ENCODE results near the gene IL1RAPL2.
"Not testable (repeated sequence)": the region's sequence is repeated elsewhere in the genome, so short reads cannot be mapped to it uniquely, and the experiment has no call there.

IL1RAPL2 gene

GRCh38 chrX:105114554-105115130, 548.6 kb downstream of the IL1RAPL2 start:
- DNase-seq (ENCODE audit: low read depth) = peak; percentile 1
- H3K4me3 ChIP-seq (ENCODE audit: low read depth, low read length) = no peak overlapping the region
- TF ChIP-seq, protein P1, sequence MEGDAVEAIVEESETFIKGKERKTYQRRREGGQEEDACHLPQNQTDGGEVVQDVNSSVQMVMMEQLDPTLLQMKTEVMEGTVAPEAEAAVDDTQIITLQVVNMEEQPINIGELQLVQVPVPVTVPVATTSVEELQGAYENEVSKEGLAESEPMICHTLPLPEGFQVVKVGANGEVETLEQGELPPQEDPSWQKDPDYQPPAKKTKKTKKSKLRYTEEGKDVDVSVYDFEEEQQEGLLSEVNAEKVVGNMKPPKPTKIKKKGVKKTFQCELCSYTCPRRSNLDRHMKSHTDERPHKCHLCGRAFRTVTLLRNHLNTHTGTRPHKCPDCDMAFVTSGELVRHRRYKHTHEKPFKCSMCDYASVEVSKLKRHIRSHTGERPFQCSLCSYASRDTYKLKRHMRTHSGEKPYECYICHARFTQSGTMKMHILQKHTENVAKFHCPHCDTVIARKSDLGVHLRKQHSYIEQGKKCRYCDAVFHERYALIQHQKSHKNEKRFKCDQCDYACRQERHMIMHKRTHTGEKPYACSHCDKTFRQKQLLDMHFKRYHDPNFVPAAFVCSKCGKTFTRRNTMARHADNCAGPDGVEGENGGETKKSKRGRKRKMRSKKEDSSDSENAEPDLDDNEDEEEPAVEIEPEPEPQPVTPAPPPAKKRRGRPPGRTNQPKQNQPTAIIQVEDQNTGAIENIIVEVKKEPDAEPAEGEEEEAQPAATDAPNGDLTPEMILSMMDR (IDR thresholded peaks at IDR 0.05; ENCODE audit: low read depth, low read length, missing control alignments) = no peak
- in situ Hi-C loops (cut with HindIII; ENCODE audit: low sequenced_read_pairs) = no loop called here

- in situ Hi-C loops (cut with HindIII; ENCODE audit: low sequenced_read_pairs); DNase-seq (ENCODE audit: low read depth); H3K4me3 ChIP-seq (ENCODE audit: low read depth, low read length): not testable (repeated sequence)
These were observed 549.8 kb downstream of the IL1RAPL2 start for GRCh38 chrX:105115596-105116320.

DNA sequence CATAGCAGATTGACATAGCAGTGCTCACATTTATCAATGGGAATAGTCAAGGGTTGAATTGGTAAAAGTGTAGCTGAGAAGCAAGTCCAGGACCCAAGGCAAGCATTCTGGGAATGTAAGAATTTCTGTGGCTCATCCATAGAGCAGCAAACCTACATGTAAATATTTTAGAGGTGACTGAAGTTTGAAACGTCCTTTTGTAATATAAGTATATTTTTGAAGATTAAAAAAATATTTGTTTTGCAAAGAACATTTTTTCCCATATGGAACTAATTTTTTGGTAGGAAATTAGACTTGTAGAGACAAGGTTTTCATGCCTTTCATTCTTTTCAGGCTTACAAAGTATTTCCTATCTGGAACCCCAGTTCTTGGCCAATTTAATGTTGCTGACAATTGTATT, 550.5 kb downstream of the IL1RAPL2 start:
- no peak overlapping the region for H3K4me3 ChIP-seq (ENCODE audit: low read depth, low read length)
- in situ Hi-C loops (cut with HindIII; ENCODE audit: low sequenced_read_pairs) = no loop called here
- DNase-seq (ENCODE audit: low read depth) = no peak
- TF ChIP-seq, protein P1 (IDR thresholded peaks at IDR 0.05; ENCODE audit: low read depth, low read length, missing control alignments) = no peak

- in situ Hi-C loops (cut with HindIII; ENCODE audit: low sequenced_read_pairs) = no loop called here
- TF ChIP-seq, protein P1 (IDR thresholded peaks at IDR 0.05; ENCODE audit: low read depth, low read length, missing control alignments) = no peak
- DNase-seq (ENCODE audit: low read depth) = no peak
- H3K4me3 ChIP-seq (ENCODE audit: low read depth, low read length) = no peak overlapping the region
These were observed 551.6 kb downstream of the IL1RAPL2 start for GRCh38 chrX:105117621-105118020.

DNA sequence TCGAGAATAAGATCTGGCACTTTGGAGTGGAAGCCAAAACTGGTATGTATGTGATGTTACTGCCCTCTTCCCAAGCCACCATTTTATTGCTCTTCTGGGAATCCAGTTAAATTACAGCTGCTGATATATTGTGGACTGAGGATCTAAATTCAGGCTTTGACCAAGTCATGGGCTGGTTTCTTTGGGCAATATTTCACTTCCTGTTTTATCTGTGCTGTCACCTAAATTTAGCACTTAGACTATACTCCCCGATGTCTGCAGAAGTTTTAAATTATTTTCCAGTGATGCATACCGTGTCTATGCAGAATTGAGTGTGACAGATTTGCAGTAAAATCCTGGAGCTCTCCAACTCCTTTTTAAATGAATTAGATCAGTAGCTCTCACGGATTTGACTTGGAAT, 554.5 kb downstream of the IL1RAPL2 start:
- no peak for DNase-seq (ENCODE audit: low read depth)
- in situ Hi-C loops (cut with HindIII; ENCODE audit: low sequenced_read_pairs) = no loop called here
- TF ChIP-seq, protein P1 (IDR thresholded peaks at IDR 0.05; ENCODE audit: low read depth, low read length, missing control alignments) = no peak
- H3K4me3 ChIP-seq (ENCODE audit: low read depth, low read length) = no peak overlapping the region

DNA sequence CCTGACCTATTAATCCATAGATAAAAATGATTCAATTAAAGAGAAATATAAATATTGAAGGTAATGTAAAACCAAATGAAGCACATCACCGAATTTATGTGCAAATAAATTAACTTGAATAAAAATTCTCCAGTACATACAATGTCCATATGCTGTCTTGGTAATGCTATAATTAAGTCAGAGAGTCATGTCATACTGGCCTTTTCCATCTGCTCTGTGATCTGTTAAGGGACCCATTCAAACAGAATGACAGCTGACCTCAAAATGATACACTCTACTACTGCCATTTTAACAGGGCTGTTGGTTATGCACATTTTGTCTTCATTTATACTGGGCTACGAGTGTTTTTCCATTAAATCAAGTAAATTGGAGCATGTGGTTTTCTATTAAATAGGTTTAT, 555.2 kb downstream of the IL1RAPL2 start:
- DNase-seq (ENCODE audit: low read depth) = no peak
- TF ChIP-seq, protein P1 (IDR thresholded peaks at IDR 0.05; ENCODE audit: low read depth, low read length, missing control alignments) = no peak
- in situ Hi-C loops (cut with HindIII; ENCODE audit: low sequenced_read_pairs) = no loop called here
- no peak overlapping the region for H3K4me3 ChIP-seq (ENCODE audit: low read depth, low read length)

GRCh38 chrX:105126201-105126600, 560.2 kb downstream of the IL1RAPL2 start:
- H3K4me3 ChIP-seq (ENCODE audit: low read depth, low read length) = no peak overlapping the region
- in situ Hi-C loops (cut with HindIII; ENCODE audit: low sequenced_read_pairs) = no loop called here
- TF ChIP-seq, protein P1 (IDR thresholded peaks at IDR 0.05; ENCODE audit: low read depth, low read length, missing control alignments) = no peak
- no peak for DNase-seq (ENCODE audit: low read depth)
